Thoracic aorta (tissue), 2 donors: ENCODE results near the gene CDC7. TPM values are rescaled to one million over a fixed set of nuclear protein-coding genes. Genes with fewer than 3 reads are reported as not detected.

Source experiments
- ATAC-seq: fragments of 150-250 bp; one replicate; pipeline ENCODE4 v1.8.0; 2017; ENCODE audit warnings: low read depth; ENCODE audit not compliant: insufficient number of reproducible peaks, low FRiP score
- DNase-seq: peaks from one replicate; pipeline ENCODE4 v3.0.0-alpha.2; 2020; ENCODE audit warnings: low spot score
- H3K27ac ChIP-seq, 2 donors: fragments of 200-600 bp; sonication (generic); 1 replicate in 1 of 2; 2 replicates in 1 of 2; pipeline ENCODE4 v1.5.1; 2016; ENCODE audit warnings: mild to moderate bottlenecking in 2 of 2, moderate library complexity in 2 of 2
- H3K27me3 ChIP-seq: fragments of 200-600 bp; sonication (generic); replicated peaks from 2 replicates; pipeline ENCODE4 v1.6.0; 2016; ENCODE audit warnings: mild to moderate bottlenecking; ENCODE audit not compliant: insufficient read depth
- H3K36me3 ChIP-seq: fragments of 200-600 bp; sonication (generic); one replicate; pipeline ENCODE4 v1.5.1; 2016
- H3K4me1 ChIP-seq, 2 donors: fragments of 200-600 bp; sonication (generic); 1 replicate in 1 of 2; 2 replicates in 1 of 2; pipeline versions ENCODE4 v1.5.1 to v1.6.0; 2016; ENCODE audit warnings: low read depth in 2 of 2, mild to moderate bottlenecking in 1 of 2; ENCODE audit not compliant: control insufficient read depth in 1 of 2
- H3K4me3 ChIP-seq: fragments of 200-600 bp; sonication (generic); 2 replicates; pipeline ENCODE4 v1.5.1; 2016; ENCODE audit warnings: mild to moderate bottlenecking
- H3K9me3 ChIP-seq: fragments of 200-600 bp; sonication (generic); 2 replicates; pipeline ENCODE4 v1.5.1; 2016
- CTCF ChIP-seq: fragments of 200-600 bp; sonication (generic); IDR thresholded peaks from one replicate; pipeline ENCODE4 v1.5.1; 2019; ENCODE audit warnings: antibody characterized with exemption
- total RNA-seq, 2 donors: library from RNA; depleted of rRNA; stranded (reverse); fragments of >200 nt; gene quantifications; one replicate each; pipeline versions ENCODE4 v1.1.0 to v1.2.3, GENCODE V29; 2016

The CDC7 gene
- total RNA-seq, 2 donors from 2014 or later, result 0.14 to 2.1 TPM

DNA sequence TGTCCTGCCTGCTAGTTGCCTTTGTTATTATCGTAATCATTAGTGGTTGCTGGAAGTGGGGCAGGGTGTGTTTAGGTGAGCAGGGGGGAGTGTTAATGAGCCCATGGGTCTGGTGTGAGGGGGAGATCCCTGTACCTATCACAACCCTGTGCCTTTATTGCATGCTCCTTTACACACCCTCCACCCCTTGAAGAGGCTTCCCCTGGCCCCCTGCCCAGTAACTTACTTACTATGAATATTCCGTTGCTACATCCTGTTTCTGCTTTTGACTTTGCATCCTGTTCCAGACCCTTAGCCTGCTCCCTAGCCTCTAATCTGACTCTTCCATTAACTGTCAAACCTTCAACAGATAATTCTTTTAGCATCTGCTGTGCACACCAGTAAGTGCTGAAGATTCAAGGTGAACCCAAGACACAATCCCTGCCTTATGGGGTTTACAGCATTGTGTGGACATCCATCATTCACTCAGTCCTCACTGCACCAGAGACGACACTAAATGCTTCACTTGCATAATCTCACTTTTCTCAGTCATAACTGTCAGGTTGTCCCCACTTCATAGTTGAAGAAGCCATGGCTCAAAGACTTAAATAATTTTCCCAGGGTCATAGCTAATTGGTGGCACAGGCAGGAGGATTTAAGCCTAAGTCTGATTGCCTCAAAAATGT is 47.9 kb downstream of the CDC7 start:
- ATAC-seq, result no peak
- H3K4me1 ChIP-seq, result peaks cover 5 to 8% of the 10 kb centered on the region in 2 donors
- H3K27ac ChIP-seq, result no peak overlapping the region

GRCh38 chr1:91549041-91549735 is 48.5 kb downstream of the CDC7 start:
- TF ChIP-seq CTCF, result no peak
- Histone ChIP-seq H3K27ac (no peak overlapping the region), H3K27me3 (no peaks in the 10 kb centered on the region), H3K36me3 (no peaks in the 10 kb centered on the region), H3K9me3 (no peaks in the 10 kb centered on the region), H3K4me1 (peaks cover 5 to 15% of the 10 kb centered on the region in 2 donors), H3K4me3 (no peak overlapping the region)
- DNase-seq, result no peak
- no peak for ATAC-seq

More for the DNA sequence above, 47.9 kb downstream of the CDC7 start:
- Histone ChIP-seq H3K36me3 (no peaks in the 10 kb centered on the region), H3K9me3 (no peaks in the 10 kb centered on the region), H3K27me3 (no peaks in the 10 kb centered on the region), H3K4me3 (no peak overlapping the region)
- no peak for TF ChIP-seq CTCF
- no peak for DNase-seq

GRCh38 chr1:91550961-91551360 is 50.3 kb downstream of the CDC7 start:
- Histone ChIP-seq H3K36me3 (no peaks in the 10 kb centered on the region), H3K27me3 (no peaks in the 10 kb centered on the region), H3K9me3 (no peaks in the 10 kb centered on the region), H3K27ac (no peak overlapping the region), H3K4me3 (no peak overlapping the region), H3K4me1 (peaks cover 5 to 15% of the 10 kb centered on the region in 2 donors)
- ATAC-seq (no peak), DNase-seq (no peak)
- TF ChIP-seq CTCF, result no peak

GRCh38 chr1:91552091-91552490 is 51.4 kb downstream of the CDC7 start:
- ATAC-seq, result no peak
- Histone ChIP-seq H3K36me3 (no peaks in the 10 kb centered on the region), H3K27ac (no peak overlapping the region), H3K4me1 (peaks cover 10 to 15% of the 10 kb centered on the region in 2 donors), H3K4me3 (no peak overlapping the region), H3K27me3 (no peaks in the 10 kb centered on the region), H3K9me3 (no peaks in the 10 kb centered on the region)
- DNase-seq, result no peak
- no peak for TF ChIP-seq CTCF

DNA sequence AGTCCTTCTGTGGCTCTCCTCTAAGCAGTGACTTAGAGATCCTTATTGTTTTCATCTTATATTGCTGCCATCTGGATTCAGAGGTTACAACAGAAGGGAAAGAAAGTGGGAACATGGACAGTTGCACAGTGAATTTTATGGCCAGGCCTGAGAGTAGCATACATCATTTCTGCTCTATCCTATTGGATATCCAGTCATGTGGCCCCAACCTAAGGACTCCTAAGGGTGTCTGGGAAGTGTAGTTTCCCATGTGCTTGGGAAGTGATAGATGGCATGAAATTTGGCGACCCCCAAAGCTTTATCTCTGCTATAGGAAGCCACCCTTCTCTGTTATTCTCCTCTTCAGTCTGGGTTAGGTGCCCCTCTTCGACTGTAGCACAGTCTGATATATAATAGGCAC is 51.9 kb downstream of the CDC7 start:
- DNase-seq, result no peak
- no peak for ATAC-seq
- Histone ChIP-seq H3K9me3 (no peaks in the 10 kb centered on the region), H3K27me3 (no peaks in the 10 kb centered on the region), H3K4me3 (no peak overlapping the region), H3K4me1 (peaks cover 10 to 15% of the 10 kb centered on the region in 2 donors), H3K36me3 (no peaks in the 10 kb centered on the region), H3K27ac (no peak overlapping the region)
- no peak for TF ChIP-seq CTCF
